ENCODE results near the gene ZNF330. TPM values are rescaled to one million over a fixed set of nuclear protein-coding genes. Genes with fewer than 3 reads are reported as not detected.
"Not testable (repeated sequence)": the region's sequence is repeated elsewhere in the genome, so short reads cannot be mapped to it uniquely, and the experiment has no call there.

ZNF330 gene
- polyA plus RNA-seq, 2 of the 4 experiments (the other 2 are of a cell fraction): 34.9 to 45.0 TPM

DNA sequence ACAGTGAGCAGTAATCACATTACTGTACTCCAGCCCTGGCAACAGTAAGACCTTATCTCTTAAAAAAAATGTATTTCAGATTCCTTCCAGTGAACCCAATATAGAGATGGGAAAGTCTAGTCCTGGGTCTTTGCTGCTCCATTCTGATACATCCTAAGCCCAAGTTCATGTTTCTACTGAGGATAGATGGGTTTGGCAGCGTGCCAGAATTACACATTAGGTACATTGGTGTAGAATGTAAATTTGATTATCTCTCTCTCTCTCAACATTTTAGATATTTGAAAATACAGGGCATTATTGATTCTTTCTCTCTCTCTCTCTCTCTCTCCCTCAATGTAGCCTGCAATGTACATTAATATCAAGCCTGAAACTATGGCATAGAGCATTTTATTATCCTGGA is 43.5 kb upstream of the ZNF330 start:
- Histone ChIP-seq H3K4me1 (no peaks in the 10 kb centered on the region), H3K4me3 (no peak overlapping the region), H3K4me2 (no peak overlapping the region), H3K27ac (no peak overlapping the region), H3K9me3 (no peaks in the 10 kb centered on the region)
- no peak for ATAC-seq
- no peak for TF ChIP-seq HEYL (CRISPR knock-in tag; IDR thresholded peaks at IDR 0.05)
- no peak for TF ChIP-seq PHF8 (IDR thresholded peaks at IDR 0.05; ENCODE audit: borderline replicate concordance, low read depth)
- no peak for TF ChIP-seq PBX3 (IDR thresholded peaks at IDR 0.05)
- TF ChIP-seq EHMT2 (IDR thresholded peaks at IDR 0.05; ENCODE audit: low read depth): no peak
- TF ChIP-seq, protein P1, sequence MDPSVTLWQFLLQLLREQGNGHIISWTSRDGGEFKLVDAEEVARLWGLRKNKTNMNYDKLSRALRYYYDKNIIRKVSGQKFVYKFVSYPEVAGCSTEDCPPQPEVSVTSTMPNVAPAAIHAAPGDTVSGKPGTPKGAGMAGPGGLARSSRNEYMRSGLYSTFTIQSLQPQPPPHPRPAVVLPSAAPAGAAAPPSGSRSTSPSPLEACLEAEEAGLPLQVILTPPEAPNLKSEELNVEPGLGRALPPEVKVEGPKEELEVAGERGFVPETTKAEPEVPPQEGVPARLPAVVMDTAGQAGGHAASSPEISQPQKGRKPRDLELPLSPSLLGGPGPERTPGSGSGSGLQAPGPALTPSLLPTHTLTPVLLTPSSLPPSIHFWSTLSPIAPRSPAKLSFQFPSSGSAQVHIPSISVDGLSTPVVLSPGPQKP (IDR thresholded peaks at IDR 0.05; ENCODE audit: low read depth, low read length): no peak
- TF ChIP-seq POLR2AphosphoS2 (conservative IDR thresholded peaks at IDR 0.05; ENCODE audit: low read length): no peak
- TF ChIP-seq CHD4 (IDR thresholded peaks at IDR 0.05; ENCODE audit: borderline replicate concordance): no peak
- TF ChIP-seq MAFK (IDR thresholded peaks at IDR 0.05; ENCODE audit: partially characterized antibody): no peak
- TF ChIP-seq KDM5A (IDR thresholded peaks at IDR 0.05): no peak
- TF ChIP-seq ZFP36 (IDR thresholded peaks at IDR 0.05; ENCODE audit: borderline replicate concordance, partially characterized antibody): no peak
- no peak for TF ChIP-seq RFX5 (IDR thresholded peaks at IDR 0.05)
- TF ChIP-seq KDM1A (IDR thresholded peaks at IDR 0.05; ENCODE audit: low read depth): no peak
- ChIA-PET CTCF (no interaction called here), POLR2A (no interaction called here)
- WGBS (ENCODE audit: missing lambda C conversion rate): 0% methylated on average over 1 of the region's 1 CpG
- no peak for DNase-seq (ENCODE audit: low read depth in 1 of 2, low spot score in 1 of 2)
- FAIRE-seq: no peak

DNA sequence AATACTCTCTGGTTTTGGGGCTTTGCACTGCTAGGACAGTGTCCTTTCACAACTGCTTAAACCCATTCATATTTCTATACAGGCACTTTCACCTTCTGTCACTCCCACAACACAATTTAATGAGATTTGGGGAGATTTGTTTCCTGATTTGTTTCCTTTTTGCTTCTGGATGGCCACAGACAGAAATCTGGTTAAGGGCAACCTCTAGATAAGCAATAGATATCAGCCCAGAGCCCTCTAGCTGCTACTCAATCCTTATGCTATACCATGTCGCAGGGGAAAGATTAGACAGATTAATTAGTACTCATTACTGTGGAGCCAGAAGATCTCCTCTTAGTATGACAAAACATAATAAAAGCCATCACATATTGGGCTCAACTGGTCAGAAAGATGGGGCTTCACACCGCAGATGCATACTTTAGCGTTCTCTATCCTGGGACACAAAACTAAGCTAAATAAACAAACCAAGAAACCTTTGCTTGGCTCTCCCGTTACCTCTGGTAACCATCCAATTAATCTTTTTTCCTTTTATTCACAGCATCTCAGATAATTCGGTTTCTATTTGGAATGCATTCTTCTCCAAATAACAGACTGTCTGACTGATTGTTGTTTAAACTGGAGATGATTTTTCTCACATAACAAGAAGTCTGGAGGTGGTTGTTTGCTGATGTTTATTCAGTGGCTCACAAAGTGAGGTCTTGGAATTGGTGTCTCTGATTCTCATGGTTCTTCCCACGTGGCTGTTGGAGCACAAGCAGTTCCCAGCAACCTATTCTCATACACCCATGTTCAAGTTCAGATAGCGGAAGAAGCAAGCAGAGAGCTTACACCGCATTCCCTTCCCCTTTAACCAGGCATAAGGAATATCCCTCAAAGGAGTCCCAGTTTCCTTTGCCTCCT is 41.0 kb upstream of the ZNF330 start:
- POLR2A ChIA-PET: no interaction called here
- no peak for ATAC-seq
- H3K4me1 ChIP-seq: no peaks in the 10 kb centered on the region
- CTCF ChIA-PET: no interaction called here
- H3K4me2 ChIP-seq: no peak overlapping the region
- H3K9me3 ChIP-seq: no peaks in the 10 kb centered on the region
- no peak for DNase-seq (ENCODE audit: low read depth in 1 of 2, low spot score in 1 of 2)
- no peak for FAIRE-seq
- WGBS (ENCODE audit: missing lambda C conversion rate): 43% methylated on average over 8 of the region's 8 CpGs
- H3K4me3 ChIP-seq: no peak overlapping the region
- TF ChIP-seq HOXB5 (CRISPR knock-in tag; IDR thresholded peaks at IDR 0.05): no peak
- TF ChIP-seq KDM1A (IDR thresholded peaks at IDR 0.05; ENCODE audit: low read depth): no peak
- no peak for TF ChIP-seq EP300 (IDR thresholded peaks at IDR 0.05)
- no peak overlapping the region for H3K27ac ChIP-seq

DNA sequence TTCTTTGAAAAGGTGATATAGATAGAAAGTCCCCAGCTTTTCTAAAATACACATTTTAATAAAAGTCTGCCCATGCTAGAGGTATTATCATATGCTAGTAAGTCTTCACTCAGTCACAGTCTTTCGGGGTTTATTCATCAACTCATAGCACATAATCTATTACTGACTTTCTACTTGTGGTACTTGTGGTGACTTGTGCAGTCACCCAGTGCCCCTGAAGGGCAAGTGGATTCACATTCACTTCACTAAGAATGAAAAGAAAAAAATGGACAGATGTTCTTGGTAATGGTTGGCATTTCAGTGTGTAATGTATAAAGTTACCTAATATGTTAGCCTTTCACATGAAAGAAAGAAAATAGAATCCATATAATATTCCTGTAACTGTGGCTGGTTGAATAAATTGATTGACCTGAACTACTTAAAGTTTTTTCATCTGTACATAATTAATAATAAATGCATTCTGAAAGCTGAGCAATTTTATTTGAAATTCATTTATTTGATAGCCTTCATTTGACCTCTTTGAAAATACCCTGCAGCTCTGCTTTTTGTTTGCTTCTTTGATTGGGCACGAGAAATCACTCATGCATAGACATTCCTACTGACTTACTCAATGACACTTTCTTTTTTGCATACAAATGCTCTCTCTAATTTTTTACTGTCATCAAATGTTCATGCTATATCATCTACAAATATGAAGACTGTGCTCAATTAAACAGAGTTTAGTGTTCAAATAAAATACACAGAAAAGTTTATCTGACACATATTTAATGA is 39.5 kb upstream of the ZNF330 start:
- DNase-seq (ENCODE audit: low read depth in 1 of 2, low spot score in 1 of 2) (no peak), FAIRE-seq (no peak), ATAC-seq (no peak)
- no peaks in the 10 kb centered on the region for H3K9me3 ChIP-seq
- H3K4me3 ChIP-seq: no peak overlapping the region
- TF ChIP-seq HDAC2 (IDR thresholded peaks at IDR 0.05): no peak
- no peak for TF ChIP-seq EP300 (IDR thresholded peaks at IDR 0.05)
- TF ChIP-seq HOXB5 (CRISPR knock-in tag; IDR thresholded peaks at IDR 0.05): no peak
- no peak for TF ChIP-seq JUNB (IDR thresholded peaks at IDR 0.05)
- TF ChIP-seq POLR2A (IDR thresholded peaks at IDR 0.05; ENCODE audit: low read length): no peak
- no peak for TF ChIP-seq ZSCAN20 (CRISPR knock-in tag; IDR thresholded peaks at IDR 0.05)
- H3K4me2 ChIP-seq: no peak overlapping the region
- no peak overlapping the region for H3K27ac ChIP-seq
- POLR2A ChIA-PET: no interaction called here
- H3K4me1 ChIP-seq: no peaks in the 10 kb centered on the region
- CTCF ChIA-PET: no interaction called here
- WGBS (ENCODE audit: missing lambda C conversion rate): 10% methylated on average over 2 of the region's 2 CpGs

GRCh38 chr4:141183491-141183890 is 37.2 kb upstream of the ZNF330 start:
- H3K9me3 ChIP-seq; H3K27ac ChIP-seq; H3K4me3 ChIP-seq; H3K4me1 ChIP-seq; POLR2A ChIA-PET; H3K4me2 ChIP-seq; DNase-seq (ENCODE audit: low read depth in 1 of 2, low spot score in 1 of 2); CTCF ChIA-PET; ATAC-seq; FAIRE-seq: not testable (repeated sequence)
- 20% methylated on average over 2 of the region's 2 CpGs for WGBS (ENCODE audit: missing lambda C conversion rate)
